ENCODE measurements around the gene SQSTM1. TPM values are rescaled to one million over a fixed set of nuclear protein-coding genes. Genes with fewer than 3 reads are reported as not detected.

The SQSTM1 gene
- polyA plus RNA-seq, 1 of the 3 experiments (the other 2 are of a cell fraction) = 181 TPM

DNA sequence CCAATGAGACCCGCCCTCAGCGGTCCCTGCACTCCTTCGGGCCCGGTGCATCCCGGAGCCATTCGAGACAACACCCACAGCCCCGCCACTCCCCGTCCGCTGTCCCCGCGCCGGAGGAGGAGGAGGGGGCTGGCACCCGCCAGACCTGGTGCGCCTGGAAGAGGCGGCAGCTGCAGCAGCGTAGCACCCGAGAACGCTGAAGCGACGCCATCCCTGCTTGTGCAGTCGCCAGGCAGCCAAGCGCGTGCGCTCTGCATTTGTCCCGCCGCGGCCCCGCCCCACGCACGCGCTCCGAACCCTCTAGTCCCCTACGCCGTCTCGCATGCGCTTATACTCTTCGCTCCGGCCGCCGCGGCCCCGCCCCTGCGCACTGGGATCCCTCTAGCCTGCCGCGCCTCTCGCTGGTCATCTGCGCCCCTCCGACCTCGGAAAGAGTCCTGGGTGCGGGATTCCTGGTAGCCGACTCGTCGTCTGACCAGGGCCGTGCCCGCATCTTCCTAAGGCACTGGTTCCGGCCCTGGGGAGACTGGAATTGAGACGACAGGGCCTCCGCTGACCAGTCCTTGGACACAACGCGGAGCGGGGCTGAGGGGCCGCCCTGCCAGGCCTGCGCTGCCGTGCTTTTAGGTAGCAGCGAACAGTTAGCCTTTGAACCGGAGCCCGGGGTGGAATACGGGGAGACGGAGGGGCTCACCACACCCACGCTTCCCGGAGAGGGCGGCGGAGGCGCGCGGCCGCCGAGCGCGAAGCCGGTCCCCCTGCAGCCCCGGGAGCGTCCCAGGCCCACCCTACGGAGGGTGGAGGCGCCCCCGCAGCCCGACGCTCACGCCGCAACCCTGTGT lies 38.1 kb downstream of the SQSTM1 start, which contains the start of gene MRNIP (continued):
- TF ChIP-seq, protein P1, sequence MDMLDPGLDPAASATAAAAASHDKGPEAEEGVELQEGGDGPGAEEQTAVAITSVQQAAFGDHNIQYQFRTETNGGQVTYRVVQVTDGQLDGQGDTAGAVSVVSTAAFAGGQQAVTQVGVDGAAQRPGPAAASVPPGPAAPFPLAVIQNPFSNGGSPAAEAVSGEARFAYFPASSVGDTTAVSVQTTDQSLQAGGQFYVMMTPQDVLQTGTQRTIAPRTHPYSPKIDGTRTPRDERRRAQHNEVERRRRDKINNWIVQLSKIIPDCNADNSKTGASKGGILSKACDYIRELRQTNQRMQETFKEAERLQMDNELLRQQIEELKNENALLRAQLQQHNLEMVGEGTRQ (IDR thresholded peaks at IDR 0.05; ENCODE audit: borderline replicate concordance, low read depth, low read length) = no peak
- TF ChIP-seq, protein P2, sequence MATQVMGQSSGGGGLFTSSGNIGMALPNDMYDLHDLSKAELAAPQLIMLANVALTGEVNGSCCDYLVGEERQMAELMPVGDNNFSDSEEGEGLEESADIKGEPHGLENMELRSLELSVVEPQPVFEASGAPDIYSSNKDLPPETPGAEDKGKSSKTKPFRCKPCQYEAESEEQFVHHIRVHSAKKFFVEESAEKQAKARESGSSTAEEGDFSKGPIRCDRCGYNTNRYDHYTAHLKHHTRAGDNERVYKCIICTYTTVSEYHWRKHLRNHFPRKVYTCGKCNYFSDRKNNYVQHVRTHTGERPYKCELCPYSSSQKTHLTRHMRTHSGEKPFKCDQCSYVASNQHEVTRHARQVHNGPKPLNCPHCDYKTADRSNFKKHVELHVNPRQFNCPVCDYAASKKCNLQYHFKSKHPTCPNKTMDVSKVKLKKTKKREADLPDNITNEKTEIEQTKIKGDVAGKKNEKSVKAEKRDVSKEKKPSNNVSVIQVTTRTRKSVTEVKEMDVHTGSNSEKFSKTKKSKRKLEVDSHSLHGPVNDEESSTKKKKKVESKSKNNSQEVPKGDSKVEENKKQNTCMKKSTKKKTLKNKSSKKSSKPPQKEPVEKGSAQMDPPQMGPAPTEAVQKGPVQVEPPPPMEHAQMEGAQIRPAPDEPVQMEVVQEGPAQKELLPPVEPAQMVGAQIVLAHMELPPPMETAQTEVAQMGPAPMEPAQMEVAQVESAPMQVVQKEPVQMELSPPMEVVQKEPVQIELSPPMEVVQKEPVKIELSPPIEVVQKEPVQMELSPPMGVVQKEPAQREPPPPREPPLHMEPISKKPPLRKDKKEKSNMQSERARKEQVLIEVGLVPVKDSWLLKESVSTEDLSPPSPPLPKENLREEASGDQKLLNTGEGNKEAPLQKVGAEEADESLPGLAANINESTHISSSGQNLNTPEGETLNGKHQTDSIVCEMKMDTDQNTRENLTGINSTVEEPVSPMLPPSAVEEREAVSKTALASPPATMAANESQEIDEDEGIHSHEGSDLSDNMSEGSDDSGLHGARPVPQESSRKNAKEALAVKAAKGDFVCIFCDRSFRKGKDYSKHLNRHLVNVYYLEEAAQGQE (IDR thresholded peaks at IDR 0.05; ENCODE audit: low read depth, low read length) = no peak
- peak; percentile 76 for TF ChIP-seq YY1 (IDR thresholded peaks at IDR 0.05; ENCODE audit: low read depth)
- TF ChIP-seq, protein P3, sequence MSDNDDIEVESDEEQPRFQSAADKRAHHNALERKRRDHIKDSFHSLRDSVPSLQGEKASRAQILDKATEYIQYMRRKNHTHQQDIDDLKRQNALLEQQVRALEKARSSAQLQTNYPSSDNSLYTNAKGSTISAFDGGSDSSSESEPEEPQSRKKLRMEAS (IDR thresholded peaks at IDR 0.05; ENCODE audit: low read depth) = peak; percentile 88
- TF ChIP-seq, protein P4, sequence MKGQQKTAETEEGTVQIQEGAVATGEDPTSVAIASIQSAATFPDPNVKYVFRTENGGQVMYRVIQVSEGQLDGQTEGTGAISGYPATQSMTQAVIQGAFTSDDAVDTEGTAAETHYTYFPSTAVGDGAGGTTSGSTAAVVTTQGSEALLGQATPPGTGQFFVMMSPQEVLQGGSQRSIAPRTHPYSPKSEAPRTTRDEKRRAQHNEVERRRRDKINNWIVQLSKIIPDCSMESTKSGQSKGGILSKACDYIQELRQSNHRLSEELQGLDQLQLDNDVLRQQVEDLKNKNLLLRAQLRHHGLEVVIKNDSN (IDR thresholded peaks at IDR 0.05; ENCODE audit: borderline replicate concordance, low read depth) = 0 out of 2 replicates have a peak, but pooled peaks have one; percentile 7
- no peak for TF ChIP-seq FOXJ3 (CRISPR knock-in tag; IDR thresholded peaks at IDR 0.05)

DNA sequence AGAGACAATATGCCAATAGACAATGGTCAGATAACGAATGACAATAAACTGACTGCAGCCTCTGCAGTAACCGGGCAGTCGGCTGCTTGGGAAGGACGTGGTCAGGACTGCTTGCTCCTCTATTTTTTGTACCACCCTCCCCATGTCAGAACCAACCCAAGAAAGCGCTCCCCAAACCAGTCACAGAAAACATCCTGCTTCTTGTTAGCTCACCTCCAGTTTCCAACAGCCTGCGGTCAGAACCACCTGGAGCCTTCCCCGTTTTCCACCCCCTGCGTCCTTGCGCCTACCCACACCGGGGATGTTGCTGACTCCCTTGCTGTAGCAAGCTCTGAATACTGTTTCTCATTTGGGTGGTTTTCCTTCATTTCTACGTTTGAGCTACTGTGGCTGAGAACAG lies 39.6 kb downstream of the SQSTM1 start:
- no peaks in the 10 kb centered on the region for H3K27me3 ChIP-seq (ENCODE audit: insufficient read depth)
- H3K79me2 ChIP-seq (ENCODE audit: insufficient read depth) = peaks cover 22% of the 10 kb centered on the region
- peaks cover 28% of the 10 kb centered on the region in 2 experiments for H3K36me3 ChIP-seq (replicated peaks in 1 of 2; ENCODE audit: control insufficient read depth in 1 of 2, insufficient read depth in 2 of 2, low read length in 1 of 2)
- ChIA-PET POLR2A (no interaction called here), CTCF (interaction anchor here (1.7 kb wide), 1 partner anchor 48 kb away, joined by 6 read pairs; the partner anchor contains the start of gene TBC1D9B)
- H4K20me1 ChIP-seq (ENCODE audit: insufficient read depth) = no peaks in the 10 kb centered on the region
- no peak overlapping the region for H3K27ac ChIP-seq (ENCODE audit: low read depth in 2 of 2, low read length in 1 of 2)
- H3F3A ChIP-seq (replicated peaks; ENCODE audit: insufficient read depth) = peaks cover 13% of the 10 kb centered on the region
- no peaks in the 10 kb centered on the region for H3K9me3 ChIP-seq
- peaks cover 5 to 9% of the 10 kb centered on the region in 2 experiments; a peak in 1 of 4 replicates for H3K4me1 ChIP-seq (ENCODE audit: control insufficient read depth in 1 of 2, insufficient read depth in 2 of 2, low read depth in 1 of 2, low read length in 1 of 2)
- WGBS (ENCODE audit: low lambda C conversion rate) = 91% methylated on average over 11 of the region's 11 CpGs
- H3K4me2 ChIP-seq = peak overlapping the region; percentile 95; the same call in 1 of the 2 replicates
- no peak overlapping the region for H3K4me3 ChIP-seq (ENCODE audit: low read depth in 2 of 2, low read length in 1 of 2)
- no peak overlapping the region for H3K9ac ChIP-seq
- no peaks in the 10 kb centered on the region for H3K9me2 ChIP-seq
- H2AFZ ChIP-seq (ENCODE audit: low read depth) = no peak overlapping the region
- no peak for DNase-seq
- TF ChIP-seq, protein P5, sequence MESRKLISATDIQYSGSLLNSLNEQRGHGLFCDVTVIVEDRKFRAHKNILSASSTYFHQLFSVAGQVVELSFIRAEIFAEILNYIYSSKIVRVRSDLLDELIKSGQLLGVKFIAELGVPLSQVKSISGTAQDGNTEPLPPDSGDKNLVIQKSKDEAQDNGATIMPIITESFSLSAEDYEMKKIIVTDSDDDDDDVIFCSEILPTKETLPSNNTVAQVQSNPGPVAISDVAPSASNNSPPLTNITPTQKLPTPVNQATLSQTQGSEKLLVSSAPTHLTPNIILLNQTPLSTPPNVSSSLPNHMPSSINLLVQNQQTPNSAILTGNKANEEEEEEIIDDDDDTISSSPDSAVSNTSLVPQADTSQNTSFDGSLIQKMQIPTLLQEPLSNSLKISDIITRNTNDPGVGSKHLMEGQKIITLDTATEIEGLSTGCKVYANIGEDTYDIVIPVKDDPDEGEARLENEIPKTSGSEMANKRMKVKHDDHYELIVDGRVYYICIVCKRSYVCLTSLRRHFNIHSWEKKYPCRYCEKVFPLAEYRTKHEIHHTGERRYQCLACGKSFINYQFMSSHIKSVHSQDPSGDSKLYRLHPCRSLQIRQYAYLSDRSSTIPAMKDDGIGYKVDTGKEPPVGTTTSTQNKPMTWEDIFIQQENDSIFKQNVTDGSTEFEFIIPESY (IDR thresholded peaks at IDR 0.05; ENCODE audit: borderline replicate concordance, low read depth) = no peak
- no peak for TF ChIP-seq MEF2A (IDR thresholded peaks at IDR 0.05; ENCODE audit: borderline replicate concordance, low read depth)
- no peak for TF ChIP-seq MXI1 (IDR thresholded peaks at IDR 0.05; ENCODE audit: low read depth, low read length)
- no peak for TF ChIP-seq YY1 (IDR thresholded peaks at IDR 0.05; ENCODE audit: low read depth)
- TF ChIP-seq RAD21 (IDR thresholded peaks at IDR 0.05; ENCODE audit: low read length) = no peak
- TF ChIP-seq NFIC (IDR thresholded peaks at IDR 0.05; ENCODE audit: borderline replicate concordance) = no peak
- TF ChIP-seq CHD2 (IDR thresholded peaks at IDR 0.05; ENCODE audit: low read length, partially characterized antibody) = no peak
- no peak for TF ChIP-seq EP300 (IDR thresholded peaks at IDR 0.05; ENCODE audit: borderline replicate concordance in 1 of 2, low read depth in 1 of 2, low read length in 1 of 2)
- TF ChIP-seq FOXM1 (IDR thresholded peaks at IDR 0.05; ENCODE audit: low read depth) = no peak
- TF ChIP-seq POLR2AphosphoS5 (IDR thresholded peaks at IDR 0.05; ENCODE audit: low read depth, low read length) = no peak
- TF ChIP-seq ELF1 (IDR thresholded peaks at IDR 0.05) = no peak
- TF ChIP-seq, protein P6, sequence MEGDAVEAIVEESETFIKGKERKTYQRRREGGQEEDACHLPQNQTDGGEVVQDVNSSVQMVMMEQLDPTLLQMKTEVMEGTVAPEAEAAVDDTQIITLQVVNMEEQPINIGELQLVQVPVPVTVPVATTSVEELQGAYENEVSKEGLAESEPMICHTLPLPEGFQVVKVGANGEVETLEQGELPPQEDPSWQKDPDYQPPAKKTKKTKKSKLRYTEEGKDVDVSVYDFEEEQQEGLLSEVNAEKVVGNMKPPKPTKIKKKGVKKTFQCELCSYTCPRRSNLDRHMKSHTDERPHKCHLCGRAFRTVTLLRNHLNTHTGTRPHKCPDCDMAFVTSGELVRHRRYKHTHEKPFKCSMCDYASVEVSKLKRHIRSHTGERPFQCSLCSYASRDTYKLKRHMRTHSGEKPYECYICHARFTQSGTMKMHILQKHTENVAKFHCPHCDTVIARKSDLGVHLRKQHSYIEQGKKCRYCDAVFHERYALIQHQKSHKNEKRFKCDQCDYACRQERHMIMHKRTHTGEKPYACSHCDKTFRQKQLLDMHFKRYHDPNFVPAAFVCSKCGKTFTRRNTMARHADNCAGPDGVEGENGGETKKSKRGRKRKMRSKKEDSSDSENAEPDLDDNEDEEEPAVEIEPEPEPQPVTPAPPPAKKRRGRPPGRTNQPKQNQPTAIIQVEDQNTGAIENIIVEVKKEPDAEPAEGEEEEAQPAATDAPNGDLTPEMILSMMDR (IDR thresholded peaks at IDR 0.05) = no peak
- TF ChIP-seq SIN3A (IDR thresholded peaks at IDR 0.05; ENCODE audit: borderline replicate concordance, low read depth, low read length) = no peak
- TF ChIP-seq, protein P1 (IDR thresholded peaks at IDR 0.05; ENCODE audit: borderline replicate concordance, low read depth, low read length) = no peak

All from SK-N-SH (cell line).